K562 (cell line): ENCODE measurements around the gene HSPB2. TPM values are rescaled to one million over a fixed set of nuclear protein-coding genes. Genes with fewer than 3 reads are reported as not detected.

Experiments
- ATAC-seq: fragments of 200-7000 bp; cut with Tn5 transposase; 3 replicates; pipeline ENCODE4 v1.9.1; 2020; ENCODE audit warnings: moderate library complexity
- BruUV-seq: library from RNA; stranded (reverse); fragments of 400-500 nt; replicated peaks from 2 replicates; lab custom pipeline; 2021; lab: Mats Ljungman, UMichigan
- CTCF ChIA-PET: fragments of 300-600 bp; formaldehyde crosslinking; extraction: SDS; loops from one replicate; lab custom pipeline; 2021; ENCODE audit warnings: low intra/inter-chr PET ratio; lab: Yijun Ruan, JAX
- POLR2A ChIA-PET: fragments of 300-600, 350-650 bp; sonication (Branson Sonifier 250); formaldehyde crosslinking; extraction: SDS; loops from one replicate; lab custom pipeline; 2021; ENCODE audit warnings: antibody characterized with exemption, inconsistent platforms; lab: Yijun Ruan, JAX
- DNase-seq, 4 experiments: peaks; one replicate each; pipeline versions ENCODE4 v3.0.0 to v3.0.0-alpha.2; 2011 to 2018; ENCODE audit warnings: low spot score in 3 of 4, mixed read lengths in 3 of 4; ENCODE audit errors: extremely low read depth in 1 of 4
- FAIRE-seq: peaks from 2 replicates; lab custom pipeline; 2011; peaks lifted over from hg19 to GRCh38; lab: Jason Lieb, UNC
- H2AFZ ChIP-seq: 2 replicates; pipeline ENCODE4 v1.6.0; 2011; ENCODE audit warnings: low read depth, low read length, control low read depth, inconsistent platforms
- H3K27ac ChIP-seq: fragments of 200-600 bp; 3 replicates; pipeline ENCODE4 v1.8.0; 2011; ENCODE audit warnings: low read depth, mild to moderate bottlenecking, control low read depth, inconsistent platforms, low read length, moderate library complexity, mixed read lengths; ENCODE audit errors: extremely low read depth
- H3K27me3 ChIP-seq, 2 experiments: fragments of 300-600 bp in 1 of 2; 2 replicates in 1 of 2; 3 replicates in 1 of 2; pipeline versions ENCODE4 v1.6.0 to v1.8.0; 2011; ENCODE audit warnings: inconsistent platforms in 2 of 2, low read length in 2 of 2, mild to moderate bottlenecking in 1 of 2, mixed read lengths in 1 of 2, moderate library complexity in 1 of 2; ENCODE audit not compliant: control insufficient read depth in 2 of 2, insufficient read depth in 2 of 2
- H3K36me3 ChIP-seq: fragments of 300-600 bp; 3 replicates; pipeline ENCODE4 v1.8.0; 2011; ENCODE audit warnings: mild to moderate bottlenecking, low read length, inconsistent platforms; ENCODE audit not compliant: control insufficient read depth, insufficient read depth
- H3K4me1 ChIP-seq, 2 experiments: fragments of 200-600 bp in 1 of 2; replicated peaks in 1 of 2; 2 replicates in 1 of 2; 3 replicates in 1 of 2; pipeline versions ENCODE4 v1.5.1 to v1.8.0; 2011; ENCODE audit warnings: inconsistent platforms in 2 of 2, low read length in 2 of 2, mild to moderate bottlenecking in 1 of 2, mixed read lengths in 1 of 2, moderate library complexity in 1 of 2; ENCODE audit not compliant: control insufficient read depth in 2 of 2, insufficient read depth in 2 of 2
- H3K4me2 ChIP-seq: 2 replicates; pipeline ENCODE4 v1.6.1; 2011; ENCODE audit warnings: low read length, control low read depth, inconsistent platforms, mixed read lengths; ENCODE audit not compliant: insufficient read depth
- H3K4me3 ChIP-seq: fragments of 200-600 bp; sonication (generic), shearing (Covaris generic); 2 replicates; pipeline ENCODE4 v1.5.1; 2016; ENCODE audit warnings: control low read depth, inconsistent platforms
- H3K79me2 ChIP-seq: fragments of 200-600 bp; 3 replicates; pipeline ENCODE4 v1.8.0; 2011; ENCODE audit warnings: low read length, inconsistent platforms; ENCODE audit not compliant: control insufficient read depth, insufficient read depth
- H3K9ac ChIP-seq, 2 experiments: 2 replicates each; pipeline versions ENCODE4 v1.6.0 to v1.6.1; 2011; ENCODE audit warnings: low read depth in 2 of 2, low read length in 2 of 2, control low read depth in 1 of 2, inconsistent platforms in 1 of 2, mild to moderate bottlenecking in 1 of 2, mixed read lengths in 1 of 2; ENCODE audit not compliant: insufficient read depth in 1 of 2
- H3K9me1 ChIP-seq: one replicate; pipeline ENCODE4 v1.6.0; 2011; ENCODE audit warnings: inconsistent platforms, mild to moderate bottlenecking, low read length, moderate library complexity; ENCODE audit not compliant: control insufficient read depth, insufficient read depth
- H3K9me3 ChIP-seq: replicated peaks from 2 replicates; pipeline ENCODE4 v1.5.1; 2011; ENCODE audit warnings: low read depth, low read length, inconsistent platforms; ENCODE audit not compliant: control insufficient read depth, insufficient read depth
- H4K20me1 ChIP-seq: replicated peaks from 2 replicates; pipeline ENCODE4 v1.6.1; 2011; ENCODE audit warnings: low read length, inconsistent platforms, mixed read lengths; ENCODE audit not compliant: control insufficient read depth, insufficient read depth
- ETV1 ChIP-seq: fragments of 450-650 bp; conservative IDR thresholded peaks from 2 replicates; pipeline ENCODE4 v1.6.1; 2016; ENCODE audit warnings: missing genetic modification characterization, control low read depth, low read depth, missing compliant biosample characterization
- GABPB1 ChIP-seq: sonication (generic); formaldehyde crosslinking; IDR thresholded peaks from 2 replicates; pipeline ENCODE4 v1.8.0; 2022; ENCODE audit warnings: mild to moderate bottlenecking, missing genetic modification reagents
- GATAD2B ChIP-seq: fragments of 450-650 bp; IDR thresholded peaks from 2 replicates; pipeline ENCODE4 v1.6.1; 2017; ENCODE audit warnings: mild to moderate bottlenecking, borderline replicate concordance
- GTF2E2 ChIP-seq: fragments of 200-800 bp; sonication (Bioruptor generic); IDR thresholded peaks from 2 replicates; pipeline ENCODE4 v1.6.1; 2016; ENCODE audit warnings: missing genetic modification characterization, missing compliant biosample characterization
- MAFG ChIP-seq: fragments of 450-650 bp; conservative IDR thresholded peaks from 2 replicates; pipeline ENCODE4 v1.6.1; 2016; ENCODE audit warnings: missing genetic modification characterization, missing compliant biosample characterization
- POU5F1 ChIP-seq: fragments of 150-350 bp; IDR thresholded peaks from 2 replicates; pipeline ENCODE4 v1.6.1; 2014; ENCODE audit warnings: borderline replicate concordance, low read length, low read depth, mild to moderate bottlenecking; ENCODE audit not compliant: partially characterized antibody
- RFX7 ChIP-seq: fragments of 250-450 bp; sonication (Bioruptor Pico); IDR thresholded peaks from 2 replicates; pipeline ENCODE4 v1.5.1; 2021; ENCODE audit warnings: mild to moderate bottlenecking
- TGIF2 ChIP-seq: sonication (generic); formaldehyde crosslinking; IDR thresholded peaks from 2 replicates; pipeline ENCODE4 v1.8.1; 2022; ENCODE audit warnings: mild to moderate bottlenecking, missing genetic modification reagents, moderate library complexity
- ZBTB7A ChIP-seq: IDR thresholded peaks from 2 replicates; pipeline ENCODE4 v1.6.1; 2011; ENCODE audit warnings: low read depth, mild to moderate bottlenecking, low read length, moderate library complexity, borderline replicate concordance; ENCODE audit not compliant: control insufficient read depth
- ZC3H8 ChIP-seq: fragments of 450-650 bp; IDR thresholded peaks from 2 replicates; pipeline ENCODE4 v1.6.1; 2017
- ZNF274 ChIP-seq: IDR thresholded peaks from 2 replicates; pipeline ENCODE4 v1.6.1; 2011; ENCODE audit warnings: low read depth, mild to moderate bottlenecking, low read length, moderate library complexity, borderline replicate concordance
- ZNF707 ChIP-seq: fragments of 250-450 bp; sonication (Bioruptor Pico); conservative IDR thresholded peaks from 2 replicates; pipeline ENCODE4 v1.8.0; 2022; ENCODE audit warnings: inconsistent platforms, mild to moderate bottlenecking, moderate library complexity
- ZNF76 ChIP-seq: fragments of 250-450 bp; sonication (Bioruptor Pico); IDR thresholded peaks from 2 replicates; pipeline ENCODE4 v1.4.0; 2020; ENCODE audit warnings: mild to moderate bottlenecking, moderate library complexity, borderline replicate concordance
- WGBS: fragments of 100-300 bp; shearing (Covaris generic); methylation state at CpG from one replicate; pipeline ENCODE4 v1.1.6; 2016; ENCODE audit warnings: low coverage, mixed read lengths; ENCODE audit not compliant: insufficient coverage; ENCODE audit errors: missing lambda C conversion rate; 5-methylcytosine and 5-hydroxymethylcytosine counted together
- in situ Hi-C: fragments of 300-500 bp; cut with MboI; formaldehyde crosslinking; loops from 4 replicates; pipeline ENCODE4 v1.15.0; 2018; ENCODE audit warnings: inconsistent platforms, mixed read lengths
- intact Hi-C: fragments of 100-400 bp; cut with micrococcal nuclease; formaldehyde crosslinking; loops from 2 replicates; pipeline ENCODE4 v1.14.2; 2022
- polyA plus RNA-seq, 8 experiments: library from polyadenylated mRNA; depleted of rRNA in 4 of 8; stranded (reverse) in 5 of 8; unstranded in 3 of 8; fragments of >200 nt; fragmentation: Nextera tagmentation in 2 of 8; fragmentation: Illumina TruSeq in 1 of 8; extraction: Ambion mirVana in 2 of 8; extraction: Trizol in 1 of 8; gene quantifications; 2 replicates each; pipeline versions ENCODE4 v1.2.1 to v1.2.3, GENCODE V29; 2011 to 2014; ENCODE audit warnings: inconsistent platforms in 1 of 8, missing spikeins in 1 of 8
- total RNA-seq, 7 experiments: library from RNA; depleted of rRNA in 6 of 7; stranded (reverse); fragments of >200 nt in 6 of 7; fragmentation: Illumina TruSeq in 2 of 7; extraction: Trizol in 2 of 7; gene quantifications; 2 replicates each; pipeline versions ENCODE4 v1.2.1 to v1.2.3, GENCODE V29; 2011 to 2021; ENCODE audit warnings: low replicate concordance in 1 of 7
- TF ChIP-seq, protein P1 (sequence below), 2 experiments: fragments of 450-650 bp; conservative IDR thresholded peaks; 2 replicates each; pipeline ENCODE4 v1.6.1; 2017; ENCODE audit warnings: mild to moderate bottlenecking in 2 of 2, moderate library complexity in 2 of 2

HSPB2 gene
- total and polyA plus RNA-seq, 9 of the 15 experiments (the other 6 are each of a cell fraction or from before 2014, with no cell fraction given), result 0.06 to 0.35 (median 0.11) TPM; not detected in 5

DNA sequence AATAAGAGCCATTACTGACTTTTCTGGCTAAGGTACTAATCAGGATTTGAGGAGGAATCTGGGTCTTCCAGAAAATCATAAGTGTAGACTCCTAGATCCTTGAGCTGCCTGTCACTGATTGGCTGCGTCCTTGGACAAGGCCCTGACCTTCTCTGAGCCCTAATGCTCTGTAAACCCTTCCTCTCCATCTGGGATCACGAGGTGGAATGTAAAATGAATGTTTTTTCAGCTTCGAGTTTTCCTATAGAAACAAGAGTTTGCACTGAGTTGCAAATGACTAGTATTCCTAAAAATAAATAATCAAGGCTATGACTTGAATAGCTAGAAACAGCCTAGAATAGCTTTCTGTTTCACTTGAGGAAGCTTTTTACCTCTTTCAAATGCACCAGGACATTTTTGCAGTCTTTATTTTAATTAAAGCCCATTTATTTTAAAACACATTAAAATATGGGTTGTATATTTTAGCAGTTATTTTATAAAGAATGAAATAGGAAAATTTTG, 23.6 kb downstream of the HSPB2 start:
- no TSS peak for BruUV-seq
- Histone ChIP-seq H3K4me2 (peak overlapping the region; percentile 96; the same call in 1 of the 2 replicates), H3K27me3 (no peaks in the 10 kb centered on the region), H3K4me1 (peaks cover 22 to 31% of the 10 kb centered on the region in 2 experiments), H3K27ac (peak overlapping the region; percentile 55; the same call in 1 of the 3 replicates), H3K9me3 (no peaks in the 10 kb centered on the region), H3K4me3 (no peak overlapping the region), H2AFZ (peak overlapping the region; percentile 99), H3K9ac (peak overlapping the region in 1 of 2 experiments; percentile 70; a peak in 1 of 4 replicates), H4K20me1 (no peaks in the 10 kb centered on the region), H3K9me1 (no peaks in the 10 kb centered on the region), H3K79me2 (peaks cover 8% of the 10 kb centered on the region; the same call in 2 of the 3 replicates), H3K36me3 (no peaks in the 10 kb centered on the region)
- in situ Hi-C loops (no loop called here), intact Hi-C loops (no loop called here)
- TF ChIP-seq GTF2E2 (tag) (peak; percentile 29), GATAD2B (no peak)
- FAIRE-seq (no peak), ATAC-seq (no peak), DNase-seq (no peak)
- WGBS, result 31% methylated on average over 3 of the region's 3 CpGs
- POLR2A ChIA-PET, result interaction anchor here (0.6 to 4.2 kb wide), 8 partner anchors 9 to 66 kb away, joined by 3 to 20 read pairs (median 3); no protein-coding TSS in a partner anchor
- CTCF ChIA-PET, result interaction anchor here (0.6 kb wide), 1 partner anchor 58 kb away, joined by 3 read pairs; no protein-coding TSS in a partner anchor

DNA sequence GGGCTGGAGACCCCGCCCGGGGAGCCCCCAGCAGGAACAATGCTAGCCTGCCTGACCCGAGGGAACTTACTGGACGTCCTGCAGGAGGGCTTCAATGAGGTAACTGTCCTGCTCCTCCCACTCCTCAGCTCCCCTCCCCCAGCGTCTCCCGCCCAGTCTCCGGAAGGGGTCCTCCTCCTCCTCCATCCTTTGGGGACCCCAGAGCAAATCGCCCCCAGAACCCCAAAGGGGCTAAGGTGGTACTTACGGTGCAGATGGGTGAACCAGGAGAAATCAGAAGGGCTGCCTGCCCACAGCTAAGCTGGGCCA, 24.9 kb downstream of the HSPB2 start:
- H3K4me2 ChIP-seq, result peak overlapping the region; percentile 96
- H2AFZ ChIP-seq, result peak overlapping the region; percentile 99
- H3K27ac ChIP-seq, result peak overlapping the region; percentile 55; the same call in 2 of the 3 replicates
- ChIA-PET POLR2A (interaction anchor here (0.7 to 4.2 kb wide), 5 partner anchors 11 to 1986 kb away, joined by 3 to 20 read pairs (median 4); no protein-coding TSS in a partner anchor), CTCF (no interaction called here)
- intact Hi-C loops, result no loop called here
- TF ChIP-seq POU5F1 (no peak), ZNF707 (no peak), ZNF76 (CRISPR knock-in tag) (no peak), ZNF274 (no peak), ZC3H8 (no peak), GABPB1 (0 out of 2 replicates have a peak, but pooled peaks have one; percentile 24), TGIF2 (CRISPR knock-in tag) (0 out of 2 replicates have a peak, but pooled peaks have one; percentile 42), ETV1 (0 out of 2 replicates have a peak, but pooled peaks have one; percentile 15), ZBTB7A (peak; percentile 84), MAFG (tag) (no peak), RFX7 (CRISPR knock-in tag) (no peak)
- TF ChIP-seq, protein P1, sequence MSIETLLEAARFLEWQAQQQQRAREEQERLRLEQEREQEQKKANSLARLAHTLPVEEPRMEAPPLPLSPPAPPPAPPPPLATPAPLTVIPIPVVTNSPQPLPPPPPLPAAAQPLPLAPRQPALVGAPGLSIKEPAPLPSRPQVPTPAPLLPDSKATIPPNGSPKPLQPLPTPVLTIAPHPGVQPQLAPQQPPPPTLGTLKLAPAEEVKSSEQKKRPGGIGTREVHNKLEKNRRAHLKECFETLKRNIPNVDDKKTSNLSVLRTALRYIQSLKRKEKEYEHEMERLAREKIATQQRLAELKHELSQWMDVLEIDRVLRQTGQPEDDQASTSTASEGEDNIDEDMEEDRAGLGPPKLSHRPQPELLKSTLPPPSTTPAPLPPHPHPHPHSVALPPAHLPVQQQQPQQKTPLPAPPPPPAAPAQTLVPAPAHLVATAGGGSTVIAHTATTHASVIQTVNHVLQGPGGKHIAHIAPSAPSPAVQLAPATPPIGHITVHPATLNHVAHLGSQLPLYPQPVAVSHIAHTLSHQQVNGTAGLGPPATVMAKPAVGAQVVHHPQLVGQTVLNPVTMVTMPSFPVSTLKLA (conservative IDR thresholded peaks at IDR 0.05), result no peak
- H3K4me1 ChIP-seq, result peaks cover 22 to 31% of the 10 kb centered on the region in 2 experiments
- FAIRE-seq, result no peak
- DNase-seq, result peak in 2 of 4 experiments; percentile 48 to 53
- peak overlapping the region; percentile 62 for H3K4me3 ChIP-seq
- no TSS peak for BruUV-seq
- peak; percentile 66 for ATAC-seq
- H3K79me2 ChIP-seq, result peaks cover 8% of the 10 kb centered on the region; the same call in 2 of the 3 replicates
- H3K9ac ChIP-seq, result peak overlapping the region; percentile 70 to 94
- no peaks in the 10 kb centered on the region for H3K9me1 ChIP-seq
- H3K27me3 ChIP-seq, result no peaks in the 10 kb centered on the region
- H4K20me1 ChIP-seq, result no peaks in the 10 kb centered on the region
- no peaks in the 10 kb centered on the region for H3K9me3 ChIP-seq
- 3% methylated on average over 5 of the region's 9 CpGs for WGBS
- in situ Hi-C loops, result no loop called here
- no peaks in the 10 kb centered on the region for H3K36me3 ChIP-seq
